SK-N-SH treated with all-trans-retinoic acid at 6 μM for 48 hours (cell line): ENCODE measurements around the gene ASTN1.

ENCODE experiments used
- ISL1 ChIP-seq: fragments of 250-450 bp; sonication (Bioruptor Pico); IDR thresholded peaks from 2 replicates; pipeline ENCODE4 v2.1.2; 2022; ENCODE audit warnings: mild to moderate bottlenecking, moderate library complexity
- ZNF70 ChIP-seq: fragments of 450-650 bp; formaldehyde crosslinking; IDR thresholded peaks from 2 replicates; pipeline ENCODE4 v1.5.0; 2020; ENCODE audit warnings: mild to moderate bottlenecking, moderate library complexity
- TF ChIP-seq, protein P1 (sequence below): fragments of 250-450 bp; sonication (Bioruptor Pico); IDR thresholded peaks from 2 replicates; pipeline ENCODE4 v1.8.0; 2020; ENCODE audit warnings: mild to moderate bottlenecking, moderate library complexity, borderline replicate concordance

DNA sequence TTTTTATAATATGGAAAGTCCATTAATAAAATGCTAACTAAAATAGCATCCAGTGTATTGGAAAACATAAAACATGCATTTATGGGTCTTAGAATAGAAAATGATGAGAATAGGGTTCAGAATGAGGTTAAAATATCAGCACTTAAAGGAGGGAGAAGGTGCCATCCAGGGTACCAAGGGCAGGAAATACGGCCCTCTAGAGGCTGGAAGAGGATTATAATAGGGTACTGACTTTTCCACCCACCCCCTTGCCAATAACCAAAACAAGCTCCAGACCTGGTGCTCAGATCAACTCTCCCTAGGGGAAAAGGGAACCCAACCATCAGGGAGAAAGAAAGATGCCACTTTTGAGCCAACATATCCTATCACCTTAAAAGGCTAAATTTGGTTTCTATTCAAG is 26.7 kb downstream of the ASTN1 start:
- TF ChIP-seq, protein P1, sequence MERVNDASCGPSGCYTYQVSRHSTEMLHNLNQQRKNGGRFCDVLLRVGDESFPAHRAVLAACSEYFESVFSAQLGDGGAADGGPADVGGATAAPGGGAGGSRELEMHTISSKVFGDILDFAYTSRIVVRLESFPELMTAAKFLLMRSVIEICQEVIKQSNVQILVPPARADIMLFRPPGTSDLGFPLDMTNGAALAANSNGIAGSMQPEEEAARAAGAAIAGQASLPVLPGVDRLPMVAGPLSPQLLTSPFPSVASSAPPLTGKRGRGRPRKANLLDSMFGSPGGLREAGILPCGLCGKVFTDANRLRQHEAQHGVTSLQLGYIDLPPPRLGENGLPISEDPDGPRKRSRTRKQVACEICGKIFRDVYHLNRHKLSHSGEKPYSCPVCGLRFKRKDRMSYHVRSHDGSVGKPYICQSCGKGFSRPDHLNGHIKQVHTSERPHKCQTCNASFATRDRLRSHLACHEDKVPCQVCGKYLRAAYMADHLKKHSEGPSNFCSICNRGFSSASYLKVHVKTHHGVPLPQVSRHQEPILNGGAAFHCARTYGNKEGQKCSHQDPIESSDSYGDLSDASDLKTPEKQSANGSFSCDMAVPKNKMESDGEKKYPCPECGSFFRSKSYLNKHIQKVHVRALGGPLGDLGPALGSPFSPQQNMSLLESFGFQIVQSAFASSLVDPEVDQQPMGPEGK (CRISPR knock-in tag): no peak
- TF ChIP-seq ZNF70 (CRISPR knock-in tag) (no peak), ISL1 (CRISPR knock-in tag) (no peak)
